UCSD-AML1 (cell line): ENCODE data around the gene AKR1C1.
"Not testable (repeated sequence)": the region's sequence is repeated elsewhere in the genome, so short reads cannot be mapped to it uniquely, and the experiment has no call there.

Experiments used
- DNase-seq: peaks from one replicate; lab custom pipeline; 2025; ENCODE audit not compliant: unreplicated experiment; lab: John Stamatoyannopoulos, UW

AKR1C1 gene

DNA sequence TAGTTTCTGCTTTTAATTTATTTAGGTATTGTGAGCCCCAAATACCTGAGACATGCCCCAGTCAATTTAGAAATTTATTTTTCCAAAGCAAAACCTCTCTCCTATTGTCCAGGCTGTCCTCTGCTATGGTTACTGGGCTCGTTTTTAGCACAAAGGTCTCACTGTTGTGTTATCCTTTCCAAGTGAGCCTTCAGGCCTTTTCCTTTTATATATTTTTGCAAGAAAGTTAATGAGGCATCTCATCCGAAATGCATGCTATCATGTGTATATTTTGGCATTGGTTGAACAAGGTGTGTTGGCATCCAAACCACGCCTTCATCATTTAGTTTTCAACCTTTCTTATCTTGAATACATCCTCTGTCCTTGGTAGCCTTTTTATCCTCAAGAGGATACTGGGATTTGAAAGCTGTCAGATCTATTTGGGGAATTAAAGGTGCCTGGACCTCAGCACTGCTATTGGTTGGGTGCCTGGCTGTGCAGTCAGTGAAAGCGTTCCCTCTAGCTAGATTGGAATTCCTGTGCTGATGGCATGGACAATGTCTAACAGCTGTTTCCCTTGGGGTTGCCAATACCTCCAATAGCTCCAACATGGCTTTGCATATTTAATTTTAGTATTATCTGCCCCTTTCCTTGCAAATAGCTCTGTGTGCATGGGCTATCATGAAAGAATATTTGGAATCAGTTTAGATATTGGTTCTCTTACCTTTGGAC lies 51.1 kb downstream of the AKR1C1 start:
- DNase-seq = not testable (repeated sequence)

DNA sequence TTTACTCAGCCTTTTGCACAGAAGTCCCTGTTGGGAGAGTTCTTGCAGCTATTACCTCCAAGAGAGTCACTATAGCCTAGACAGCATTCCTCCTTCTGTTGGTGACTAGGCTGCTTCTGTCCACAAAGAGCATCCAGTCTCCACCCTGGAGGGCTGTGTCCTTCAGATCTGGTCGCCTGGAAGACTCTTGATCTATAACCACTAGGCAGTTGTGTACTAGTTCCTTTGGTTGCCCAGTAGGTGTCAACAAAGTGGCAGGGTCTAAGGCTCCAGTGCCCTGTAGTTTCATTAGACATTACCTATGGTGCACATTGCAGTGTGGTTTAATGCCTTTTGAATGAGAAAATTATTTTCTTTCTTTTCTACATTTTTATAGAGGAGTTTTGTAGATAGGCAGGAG lies 51.7 kb downstream of the AKR1C1 start:
- no peak for DNase-seq

DNA sequence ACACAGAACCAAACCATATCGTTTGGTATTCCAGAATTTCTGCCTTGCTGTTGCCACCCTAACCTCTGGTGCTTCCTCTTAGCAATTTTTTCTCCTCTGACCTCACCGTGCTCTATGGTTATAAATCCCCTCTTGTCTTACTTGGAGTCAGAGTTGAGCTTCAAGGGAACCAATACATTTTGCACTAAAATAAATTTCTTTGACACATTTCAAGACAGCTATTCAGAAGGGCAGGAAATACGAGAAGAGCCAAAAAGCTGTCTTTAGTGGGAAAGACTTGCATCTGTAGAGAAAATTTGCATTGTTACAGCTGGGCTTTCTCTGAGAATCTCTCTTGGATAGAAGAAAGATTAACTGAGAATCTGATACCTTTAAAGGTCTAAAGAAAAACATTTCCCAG lies 54.9 kb downstream of the AKR1C1 start:
- DNase-seq = no peak

DNA sequence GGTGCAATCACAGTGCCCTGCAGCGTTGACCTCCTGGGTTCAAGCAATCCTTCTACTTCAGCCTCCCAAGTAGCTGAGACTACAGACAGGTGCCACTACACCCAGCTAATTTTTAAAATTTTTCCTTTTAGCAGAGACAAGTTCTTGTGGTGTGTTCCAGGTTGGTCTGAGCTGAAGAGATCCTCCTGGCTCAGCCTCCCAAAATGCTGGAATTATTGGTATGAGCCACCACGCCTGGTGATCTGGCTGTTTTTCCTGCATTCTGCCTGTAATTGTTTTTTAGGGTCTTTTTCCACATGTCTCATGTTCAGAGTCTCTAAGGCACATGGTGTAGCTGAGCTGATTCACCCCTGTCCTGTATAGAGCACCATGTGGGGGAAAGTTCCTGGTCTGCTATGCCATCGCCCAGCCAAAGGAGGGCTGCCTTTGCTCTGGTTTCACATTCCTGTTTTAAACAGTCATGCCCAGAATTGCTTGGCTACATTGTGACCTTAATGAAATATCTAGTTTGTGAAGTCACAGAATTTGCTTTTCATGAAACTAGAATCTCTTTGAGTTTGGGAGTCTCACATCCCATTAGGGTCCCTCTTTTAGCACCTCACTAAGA lies 55.6 kb downstream of the AKR1C1 start:
- DNase-seq = not testable (repeated sequence)

DNA sequence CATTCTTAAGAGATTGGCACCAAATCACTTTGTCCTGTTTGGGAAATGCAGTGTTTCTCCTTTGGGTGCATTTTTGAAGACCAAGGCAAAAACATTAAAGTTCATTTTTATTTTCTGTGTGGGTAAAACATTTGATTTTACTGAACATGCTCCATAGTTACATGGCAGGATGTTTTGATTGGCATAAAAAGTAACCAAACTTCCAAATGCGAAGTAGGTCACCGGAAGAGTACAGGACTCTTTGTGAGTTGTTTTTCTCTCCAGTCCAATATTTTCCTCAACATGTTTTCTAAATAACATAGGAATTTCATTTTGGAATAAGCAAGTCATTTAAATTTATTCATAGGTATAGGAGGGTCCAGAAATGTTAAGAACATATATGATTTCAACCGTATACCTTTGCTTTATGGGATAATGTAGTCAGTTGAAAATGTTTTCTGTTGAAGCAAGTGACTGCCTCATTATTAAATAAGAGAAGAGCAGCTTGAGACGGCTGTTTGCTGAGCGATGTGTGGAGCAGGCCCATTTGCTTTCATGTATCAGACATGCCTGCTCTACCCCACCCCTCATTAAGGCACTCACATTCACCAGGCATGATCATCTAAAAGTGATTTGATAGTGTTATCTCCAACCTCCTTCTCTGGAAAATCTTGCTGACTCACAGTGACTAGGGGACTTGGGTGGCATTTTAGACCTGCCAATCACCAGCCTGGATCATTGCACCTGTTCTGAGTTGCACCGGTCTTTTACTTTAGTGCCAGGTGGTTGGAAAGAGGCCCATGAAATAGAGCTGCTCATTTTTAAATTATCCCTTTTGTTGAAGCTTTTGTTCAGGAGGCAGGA lies 56.8 kb downstream of the AKR1C1 start:
- DNase-seq = not testable (repeated sequence)

DNA sequence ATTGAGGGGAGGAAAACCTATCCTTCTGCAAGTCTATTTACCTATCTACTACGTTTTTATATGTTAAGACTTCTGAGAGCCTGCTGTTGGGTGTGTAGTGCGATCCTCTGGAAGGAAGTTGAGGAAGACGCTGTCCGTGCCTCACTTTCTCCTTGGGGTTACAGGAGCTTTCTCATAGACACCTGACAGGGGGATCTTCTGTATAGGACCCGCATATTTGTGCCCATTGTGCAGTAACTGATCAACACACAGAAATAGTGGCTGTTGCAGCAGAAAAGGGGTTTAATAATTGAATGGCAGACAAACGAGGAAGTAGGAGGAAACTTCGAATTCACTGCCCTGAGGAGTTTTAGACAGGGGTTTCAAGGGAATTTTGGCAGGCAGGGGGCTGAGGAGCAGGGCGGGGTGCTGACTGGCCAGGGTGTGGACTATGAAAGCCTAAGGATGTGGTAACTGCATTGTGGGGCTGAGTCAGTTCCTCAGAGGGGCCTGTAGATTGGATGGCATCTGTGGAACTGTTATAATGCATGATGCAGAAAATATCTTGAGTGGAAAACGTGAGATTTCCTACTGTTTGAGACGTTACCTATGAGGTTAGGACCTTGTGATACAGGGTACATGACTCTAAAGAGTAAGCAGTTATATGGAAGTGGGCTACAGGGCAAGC lies 58.5 kb downstream of the AKR1C1 start:
- DNase-seq = not testable (repeated sequence)

DNA sequence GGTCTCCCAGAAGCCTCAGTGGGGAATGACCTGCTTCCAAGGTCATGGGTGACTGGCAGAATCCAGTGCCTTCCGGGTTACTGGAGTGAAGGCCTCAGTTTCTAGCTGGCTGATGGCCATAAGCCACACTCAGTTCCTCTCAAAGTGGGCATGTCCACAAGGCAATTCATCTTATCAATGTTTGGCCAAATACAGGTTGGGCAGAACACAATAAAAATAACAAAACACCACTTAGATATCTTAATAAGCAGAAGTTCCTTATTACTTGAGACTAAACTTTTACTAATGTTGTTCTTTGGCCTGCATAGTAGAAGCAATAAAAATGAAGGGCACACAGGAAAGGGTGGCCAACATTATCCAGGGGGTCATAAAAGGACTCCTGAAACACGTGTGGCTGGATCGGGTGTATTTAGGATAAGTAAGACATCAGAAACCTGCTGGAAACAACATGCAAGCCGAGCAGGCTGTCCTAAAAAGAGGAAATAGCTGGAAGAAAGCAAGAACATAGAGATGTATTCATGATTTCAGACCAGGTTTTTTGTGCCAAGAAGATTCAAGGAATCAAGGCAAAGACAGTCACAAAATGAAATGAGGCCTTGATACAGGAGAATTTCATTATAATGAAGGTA lies 60.1 kb downstream of the AKR1C1 start:
- no peak for DNase-seq

DNA sequence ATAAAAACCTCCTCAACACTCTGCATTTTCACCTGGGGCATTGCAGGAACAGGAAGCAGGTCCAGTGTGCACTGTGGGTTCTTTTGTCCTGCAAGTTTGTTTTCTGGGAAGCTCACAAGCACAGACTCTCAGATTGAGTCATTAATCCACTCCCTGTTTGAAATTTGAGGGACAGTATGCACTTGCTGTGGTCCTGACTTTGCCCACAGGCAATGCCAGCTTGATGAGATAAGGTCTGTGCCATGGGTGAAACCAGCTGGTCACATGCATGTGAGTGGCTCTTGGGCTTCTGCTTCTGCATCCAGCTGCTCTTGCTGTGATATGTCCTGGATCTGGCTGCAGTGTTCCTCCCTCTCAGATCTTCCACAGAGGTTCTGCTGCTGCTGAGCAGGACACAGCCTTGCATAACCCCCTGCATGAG lies 62.3 kb downstream of the AKR1C1 start:
- not testable (repeated sequence) for DNase-seq

DNA sequence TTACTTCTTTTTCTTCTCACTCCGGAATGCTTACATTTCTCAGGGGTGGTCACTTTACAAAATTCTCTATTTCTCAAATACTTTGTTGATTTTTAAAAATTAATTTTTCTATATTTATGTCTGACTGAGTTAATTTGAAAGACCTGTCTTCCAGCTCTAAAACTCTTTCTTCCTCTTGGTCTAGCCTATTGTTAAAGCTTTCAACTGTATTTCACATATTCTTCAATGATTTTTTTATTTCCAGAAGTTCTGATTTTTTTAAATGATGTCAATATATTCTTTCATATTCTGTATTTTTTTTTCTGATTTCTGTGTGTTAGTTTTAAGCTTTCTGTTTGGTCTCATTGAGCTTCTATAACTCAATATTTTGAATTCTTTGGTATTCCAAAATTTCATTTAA lies 67.8 kb downstream of the AKR1C1 start:
- DNase-seq = no peak

DNA sequence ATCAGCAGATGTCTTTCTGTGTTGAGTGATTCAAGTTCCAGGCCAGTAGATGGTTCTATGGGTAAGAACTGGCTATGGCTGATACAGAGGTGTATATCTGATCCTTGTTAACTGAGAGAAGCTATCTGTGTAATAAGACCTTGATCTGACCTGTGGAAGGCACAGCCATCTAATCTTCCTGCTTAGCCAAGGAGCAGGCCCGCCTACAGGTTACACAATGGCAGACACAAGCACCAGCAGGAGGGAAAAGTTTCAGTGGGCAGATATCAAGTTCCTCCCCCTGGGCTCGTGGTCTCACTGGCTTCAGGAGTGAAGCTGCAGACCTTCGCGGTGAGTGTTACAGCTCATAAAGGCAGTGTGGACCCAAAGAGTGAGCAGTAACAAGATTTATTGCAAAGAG lies 68.4 kb downstream of the AKR1C1 start:
- not testable (repeated sequence) for DNase-seq

DNA sequence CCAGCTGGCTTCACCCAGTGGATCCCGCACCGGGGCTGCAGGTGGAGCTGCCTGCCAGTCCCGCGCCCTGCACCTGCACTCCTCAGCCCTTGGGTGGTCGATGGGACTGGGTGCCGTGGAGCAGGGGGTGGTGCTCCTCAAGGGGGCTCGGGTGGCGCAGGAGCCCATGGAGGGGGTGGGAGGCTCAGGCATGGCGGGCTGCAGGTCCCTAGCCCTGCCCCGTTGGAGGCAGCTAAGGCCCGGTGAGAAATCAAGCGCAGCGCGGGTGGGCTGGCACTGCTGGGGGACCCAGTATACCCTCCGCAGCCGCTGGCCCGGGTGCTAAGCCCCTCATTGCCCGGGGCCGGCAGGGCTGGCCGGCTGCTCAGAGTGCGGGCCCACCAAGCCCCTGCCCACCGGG lies 69.2 kb downstream of the AKR1C1 start:
- DNase-seq = not testable (repeated sequence)
